NCI-H1417 (cell line): ENCODE data around the gene AFAP1.
A peak's percentile ranks its signal among the peaks of the same experiment; 100 is the strongest.

Experiments
- DNase-seq, 3 experiments: peaks; one replicate each; lab custom pipeline; 2025; lab: John Stamatoyannopoulos, UW

The AFAP1 gene

GRCh38 chr4:7716010-7716721, 223.5 kb downstream of the AFAP1 start:
- no peak for DNase-seq

- no peak for DNase-seq
These were observed 224.2 kb downstream of the AFAP1 start for GRCh38 chr4:7715271-7716009.

- DNase-seq: no peak
These were observed 224.9 kb downstream of the AFAP1 start for GRCh38 chr4:7714738-7715137.

GRCh38 chr4:7714176-7714575, 225.5 kb downstream of the AFAP1 start:
- DNase-seq: no peak

GRCh38 chr4:7713757-7714156, 225.9 kb downstream of the AFAP1 start:
- DNase-seq: no peak

GRCh38 chr4:7712021-7712671, 227.5 kb downstream of the AFAP1 start:
- no peak for DNase-seq

GRCh38 chr4:7711307-7711963, 228.2 kb downstream of the AFAP1 start:
- no peak for DNase-seq

GRCh38 chr4:7710576-7711306, 228.9 kb downstream of the AFAP1 start:
- peak in 1 of 3 experiments; percentile 67 for DNase-seq

- no peak for DNase-seq
These were observed 229.5 kb downstream of the AFAP1 start for GRCh38 chr4:7710126-7710525.

- no peak for DNase-seq
These were observed 230.2 kb downstream of the AFAP1 start for GRCh38 chr4:7709431-7709830.

GRCh38 chr4:7708981-7709380, 230.7 kb downstream of the AFAP1 start:
- DNase-seq: no peak
